Upper lobe of right lung (tissue), 1 donor: ENCODE measurements around the gene SRGAP2C. TPM values are rescaled to one million over a fixed set of nuclear protein-coding genes. Genes with fewer than 3 reads are reported as not detected.
"Not testable (repeated sequence)": the region's sequence is repeated elsewhere in the genome, so short reads cannot be mapped to it uniquely, and the experiment has no call there.

Experiments
- ATAC-seq: fragments of 200-7000 bp; cut with Tn5 transposase; one replicate; pipeline ENCODE4 v1.9.1; 2020; ENCODE audit warnings: mild to moderate bottlenecking, moderate library complexity
- DNase-seq: peaks from one replicate; pipeline ENCODE4 v3.0.0-alpha.2; 2020
- H3K27ac ChIP-seq: fragments of 200-600 bp; one replicate; pipeline ENCODE4 v1.8.0; 2022
- H3K27me3 ChIP-seq: fragments of 200-600 bp; one replicate; pipeline ENCODE4 v1.8.0; 2022; ENCODE audit warnings: mild to moderate bottlenecking
- H3K36me3 ChIP-seq: fragments of 200-600 bp; one replicate; pipeline ENCODE4 v1.8.0; 2022
- H3K4me1 ChIP-seq: fragments of 200-600 bp; one replicate; pipeline ENCODE4 v1.8.0; 2022
- H3K4me3 ChIP-seq: fragments of 200-600 bp; one replicate; pipeline ENCODE4 v1.8.0; 2022; ENCODE audit warnings: mild to moderate bottlenecking
- H3K9me3 ChIP-seq: fragments of 200-600 bp; one replicate; pipeline ENCODE4 v1.8.0; 2022
- intact Hi-C: fragments of 100-400 bp; cut with DNase I; formaldehyde crosslinking; loops from one replicate; pipeline ENCODE4 v1.11.0; 2022
- total RNA-seq: library from RNA; stranded (reverse); fragmentation: NEBNext Ultra II Directional; extraction: Animal tissue kit (Norgen Biotek cat#: 25700); gene quantifications from one replicate; pipeline ENCODE4 v1.2.1, GENCODE V29; 2021
- donor health status: DM: no; HTN: yes; CAD: no; lungs with severe emphysema.

SRGAP2C gene
- total RNA-seq, 1 donor from 2014 or later = 36.0 TPM

GRCh38 chr1:121260205-121260604 is 75.4 kb downstream of the SRGAP2C start:
- DNase-seq, H3K27me3 ChIP-seq, H3K36me3 ChIP-seq, H3K4me3 ChIP-seq, H3K9me3 ChIP-seq, H3K27ac ChIP-seq, H3K4me1 ChIP-seq, intact Hi-C loops: not testable (repeated sequence)
- ATAC-seq = peak; percentile 86

GRCh38 chr1:121262163-121262562 is 77.4 kb downstream of the SRGAP2C start:
- intact Hi-C loops, H3K4me3 ChIP-seq, H3K36me3 ChIP-seq, H3K27ac ChIP-seq, H3K27me3 ChIP-seq, H3K9me3 ChIP-seq, DNase-seq, H3K4me1 ChIP-seq: not testable (repeated sequence)
- ATAC-seq = peak; percentile 83

- H3K27me3 ChIP-seq, H3K4me3 ChIP-seq, H3K9me3 ChIP-seq, DNase-seq, H3K27ac ChIP-seq, intact Hi-C loops, H3K4me1 ChIP-seq, H3K36me3 ChIP-seq: not testable (repeated sequence)
- peak; percentile 52 for ATAC-seq
Measured at GRCh38 chr1:121263789-121264244, 79.0 kb downstream of the SRGAP2C start.

GRCh38 chr1:121267072-121267471 is 82.3 kb downstream of the SRGAP2C start:
- intact Hi-C loops, H3K4me3 ChIP-seq, H3K27me3 ChIP-seq, DNase-seq, H3K4me1 ChIP-seq, ATAC-seq, H3K36me3 ChIP-seq, H3K27ac ChIP-seq, H3K9me3 ChIP-seq: not testable (repeated sequence)

GRCh38 chr1:121269309-121269708 is 84.5 kb downstream of the SRGAP2C start:
- H3K27ac ChIP-seq, H3K9me3 ChIP-seq, ATAC-seq, intact Hi-C loops, H3K36me3 ChIP-seq, H3K4me1 ChIP-seq, H3K27me3 ChIP-seq, DNase-seq, H3K4me3 ChIP-seq: not testable (repeated sequence)

GRCh38 chr1:121269973-121270372 is 85.2 kb downstream of the SRGAP2C start:
- H3K4me1 ChIP-seq, H3K4me3 ChIP-seq, H3K27ac ChIP-seq, H3K9me3 ChIP-seq, DNase-seq, intact Hi-C loops, H3K27me3 ChIP-seq, H3K36me3 ChIP-seq: not testable (repeated sequence)
- peak; percentile 59 for ATAC-seq

- H3K9me3 ChIP-seq, H3K4me1 ChIP-seq, H3K27ac ChIP-seq, DNase-seq, H3K27me3 ChIP-seq, H3K36me3 ChIP-seq, intact Hi-C loops, H3K4me3 ChIP-seq: not testable (repeated sequence)
- peak; percentile 94 for ATAC-seq
Measured at GRCh38 chr1:121271143-121271715, 86.5 kb downstream of the SRGAP2C start.

- H3K4me3 ChIP-seq, ATAC-seq, H3K27me3 ChIP-seq, DNase-seq, H3K9me3 ChIP-seq, intact Hi-C loops, H3K36me3 ChIP-seq, H3K27ac ChIP-seq, H3K4me1 ChIP-seq: not testable (repeated sequence)
Measured at GRCh38 chr1:121275435-121275834, 90.7 kb downstream of the SRGAP2C start.

GRCh38 chr1:121278202-121278601 is 93.4 kb downstream of the SRGAP2C start:
- H3K9me3 ChIP-seq, intact Hi-C loops, DNase-seq, H3K27me3 ChIP-seq, ATAC-seq, H3K27ac ChIP-seq, H3K4me1 ChIP-seq, H3K4me3 ChIP-seq, H3K36me3 ChIP-seq: not testable (repeated sequence)

GRCh38 chr1:121278777-121279547 is 94.2 kb downstream of the SRGAP2C start:
- DNase-seq, H3K27me3 ChIP-seq, H3K9me3 ChIP-seq, H3K27ac ChIP-seq, H3K36me3 ChIP-seq, H3K4me3 ChIP-seq, intact Hi-C loops, H3K4me1 ChIP-seq: not testable (repeated sequence)
- peak; percentile 41 for ATAC-seq

- DNase-seq, H3K4me3 ChIP-seq, H3K27ac ChIP-seq, H3K4me1 ChIP-seq, H3K36me3 ChIP-seq, intact Hi-C loops, ATAC-seq, H3K9me3 ChIP-seq, H3K27me3 ChIP-seq: not testable (repeated sequence)
Measured at GRCh38 chr1:121279548-121279898, 94.7 kb downstream of the SRGAP2C start.

- DNase-seq, ATAC-seq, intact Hi-C loops, H3K9me3 ChIP-seq, H3K27me3 ChIP-seq, H3K36me3 ChIP-seq, H3K27ac ChIP-seq, H3K4me1 ChIP-seq, H3K4me3 ChIP-seq: not testable (repeated sequence)
Measured at GRCh38 chr1:121280699-121281317, 96.0 kb downstream of the SRGAP2C start.

GRCh38 chr1:121281480-121281879 is 96.7 kb downstream of the SRGAP2C start:
- H3K4me3 ChIP-seq, DNase-seq, H3K27ac ChIP-seq, H3K36me3 ChIP-seq, H3K4me1 ChIP-seq, H3K27me3 ChIP-seq, H3K9me3 ChIP-seq, intact Hi-C loops: not testable (repeated sequence)
- ATAC-seq = peak; percentile 68

- intact Hi-C loops, H3K4me3 ChIP-seq, H3K27ac ChIP-seq, H3K4me1 ChIP-seq, H3K27me3 ChIP-seq, H3K36me3 ChIP-seq, DNase-seq, H3K9me3 ChIP-seq: not testable (repeated sequence)
- peak; percentile 12 for ATAC-seq
Measured at GRCh38 chr1:121283587-121284180, 98.9 kb downstream of the SRGAP2C start.
